ENCODE data around the gene COL4A6. TPM values are rescaled to one million over a fixed set of nuclear protein-coding genes. Genes with fewer than 3 reads are reported as not detected.

COL4A6 gene
- total and polyA plus RNA-seq, 2 donors (not counting 3 experiments of a cell fraction or from before 2014, with no cell fraction given): 0.49 to 0.62 TPM

DNA sequence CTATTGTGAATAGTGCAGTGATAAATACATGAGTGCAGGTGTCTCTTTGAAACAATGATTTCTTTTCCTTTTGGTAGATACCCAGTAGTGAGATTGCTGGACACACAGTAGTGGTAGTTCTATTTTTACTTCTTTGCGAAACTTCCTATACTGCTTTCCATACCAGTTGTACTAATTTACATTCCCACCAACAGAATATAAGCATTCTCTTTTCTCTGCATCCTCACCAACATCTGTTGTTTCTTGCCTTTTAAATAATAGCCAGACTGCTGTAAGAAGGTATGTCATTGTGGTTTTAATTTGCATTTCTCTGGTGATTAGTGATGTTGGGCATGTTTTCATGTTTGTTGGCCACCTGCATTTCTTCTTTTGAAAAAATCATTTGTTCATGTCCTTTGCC, 105.9 kb downstream of the COL4A6 start:
- H3K9ac ChIP-seq (replicated peaks; ENCODE audit: extremely low read depth, insufficient read depth, low read length): no peak overlapping the region
- H3K4me1 ChIP-seq (ENCODE audit: control insufficient read depth, extremely low read depth, insufficient read depth, low read length): no peaks in the 10 kb centered on the region
- no peaks in the 10 kb centered on the region for H3K9me1 ChIP-seq (replicated peaks; ENCODE audit: control insufficient read depth, extremely low read depth, insufficient read depth, low read length)
- intact Hi-C loops (cut with micrococcal nuclease) (no loop called here), dilution Hi-C loops (cut with MboI; ENCODE audit: extremely low pct_ligation_motif_present, low sequenced_read_pairs) (no loop called here)
- no peaks in the 10 kb centered on the region for H4K20me1 ChIP-seq (replicated peaks; ENCODE audit: control insufficient read depth, extremely low read depth, insufficient read depth, low read length)
- no peaks in the 10 kb centered on the region for H3K9me3 ChIP-seq (replicated peaks; ENCODE audit: control insufficient read depth, insufficient read depth, low read length)
- no peak for FAIRE-seq
- H3K27ac ChIP-seq (ENCODE audit: insufficient read depth, low read depth, low read length): no peak overlapping the region
- TF ChIP-seq MYC (IDR thresholded peaks at IDR 0.05; ENCODE audit: low read depth, low read length): no peak
- TF ChIP-seq, protein P1, sequence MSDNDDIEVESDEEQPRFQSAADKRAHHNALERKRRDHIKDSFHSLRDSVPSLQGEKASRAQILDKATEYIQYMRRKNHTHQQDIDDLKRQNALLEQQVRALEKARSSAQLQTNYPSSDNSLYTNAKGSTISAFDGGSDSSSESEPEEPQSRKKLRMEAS (IDR thresholded peaks at IDR 0.05; ENCODE audit: insufficient read depth, insufficient read length): no peak
- no peak for TF ChIP-seq FOS (IDR thresholded peaks at IDR 0.05; ENCODE audit: borderline replicate concordance, insufficient read depth, low read length)
- TF ChIP-seq POLR2A (IDR thresholded peaks at IDR 0.05; ENCODE audit: low read depth, low read length): no peak
- no peak for TF ChIP-seq EZH2 (IDR thresholded peaks at IDR 0.05; ENCODE audit: borderline replicate concordance, low read depth, low read length, severe bottlenecking)
- no peak for TF ChIP-seq JUN (IDR thresholded peaks at IDR 0.05; ENCODE audit: borderline replicate concordance, insufficient read depth, insufficient read length, low read depth)
- TF ChIP-seq POLR2AphosphoS5 (IDR thresholded peaks at IDR 0.05; ENCODE audit: insufficient read depth, low read depth, low read length): no peak
- TF ChIP-seq GATA2 (IDR thresholded peaks at IDR 0.05; ENCODE audit: insufficient read depth, insufficient read length, low read depth, low read length): no peak
- TF ChIP-seq, protein P2, sequence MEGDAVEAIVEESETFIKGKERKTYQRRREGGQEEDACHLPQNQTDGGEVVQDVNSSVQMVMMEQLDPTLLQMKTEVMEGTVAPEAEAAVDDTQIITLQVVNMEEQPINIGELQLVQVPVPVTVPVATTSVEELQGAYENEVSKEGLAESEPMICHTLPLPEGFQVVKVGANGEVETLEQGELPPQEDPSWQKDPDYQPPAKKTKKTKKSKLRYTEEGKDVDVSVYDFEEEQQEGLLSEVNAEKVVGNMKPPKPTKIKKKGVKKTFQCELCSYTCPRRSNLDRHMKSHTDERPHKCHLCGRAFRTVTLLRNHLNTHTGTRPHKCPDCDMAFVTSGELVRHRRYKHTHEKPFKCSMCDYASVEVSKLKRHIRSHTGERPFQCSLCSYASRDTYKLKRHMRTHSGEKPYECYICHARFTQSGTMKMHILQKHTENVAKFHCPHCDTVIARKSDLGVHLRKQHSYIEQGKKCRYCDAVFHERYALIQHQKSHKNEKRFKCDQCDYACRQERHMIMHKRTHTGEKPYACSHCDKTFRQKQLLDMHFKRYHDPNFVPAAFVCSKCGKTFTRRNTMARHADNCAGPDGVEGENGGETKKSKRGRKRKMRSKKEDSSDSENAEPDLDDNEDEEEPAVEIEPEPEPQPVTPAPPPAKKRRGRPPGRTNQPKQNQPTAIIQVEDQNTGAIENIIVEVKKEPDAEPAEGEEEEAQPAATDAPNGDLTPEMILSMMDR (IDR thresholded peaks at IDR 0.05; ENCODE audit: extremely low read depth in 1 of 2, insufficient read depth in 1 of 2, low read depth in 1 of 2, low read length in 2 of 2): no peak
- no peaks in the 10 kb centered on the region for H3K79me2 ChIP-seq (ENCODE audit: control insufficient read depth, insufficient read depth, low read length)
- POLR2A ChIA-PET: no interaction called here
- no peak overlapping the region for H3K4me2 ChIP-seq (ENCODE audit: insufficient read depth, low read length)
- no peak overlapping the region for H2AFZ ChIP-seq (ENCODE audit: low read depth, low read length)
- DNase-seq (ENCODE audit: low read depth, low spot score): no peak
- no peaks in the 10 kb centered on the region for H3K27me3 ChIP-seq (ENCODE audit: control insufficient read depth in 2 of 2, insufficient read depth in 2 of 2, low read length in 2 of 2)
- BruUV-seq (replicated peaks): no TSS peak
- no peaks in the 10 kb centered on the region for H3K36me3 ChIP-seq (ENCODE audit: control insufficient read depth in 2 of 2, extremely low read depth in 1 of 2, insufficient read depth in 2 of 2, low read length in 2 of 2)
- no peak overlapping the region for H3K4me3 ChIP-seq (replicated peaks in 1 of 3; ENCODE audit: insufficient read depth in 1 of 3, low read depth in 1 of 3, low read length in 3 of 3)
- CTCF ChIA-PET: no interaction called here

All from endothelial cell of umbilical vein (primary cell).